Retinal pigment epithelial cell (primary cell): Measurements from ENCODE around the gene PGLYRP1.

Experiments
- DNase-seq: peaks from one replicate; pipeline ENCODE4 v3.0.0-alpha.2; 2010; ENCODE audit warnings: low read depth
- H3K4me3 ChIP-seq: 2 replicates; pipeline ENCODE4 v1.5.1; 2011; ENCODE audit warnings: mild to moderate bottlenecking, low read length, control low read depth, moderate library complexity
- CTCF ChIP-seq: conservative IDR thresholded peaks from 2 replicates; pipeline ENCODE4 v1.5.1; 2011; ENCODE audit warnings: low read depth, low read length, control low read depth, inconsistent platforms

PGLYRP1 gene

GRCh38 chr19:46063201-46063600 lies 40.3 kb upstream of the PGLYRP1 start:
- no peak overlapping the region for H3K4me3 ChIP-seq
- no peak for DNase-seq
- no peak for TF ChIP-seq CTCF

- H3K4me3 ChIP-seq, result no peak overlapping the region
- no peak for TF ChIP-seq CTCF
- no peak for DNase-seq
Observed at GRCh38 chr19:46060012-46060411, 37.2 kb upstream of the PGLYRP1 start.

- no peak for DNase-seq
- no peak overlapping the region for H3K4me3 ChIP-seq
- no peak for TF ChIP-seq CTCF
Observed at GRCh38 chr19:46058778-46059177, 35.9 kb upstream of the PGLYRP1 start.

GRCh38 chr19:46056536-46056935 lies 33.7 kb upstream of the PGLYRP1 start:
- DNase-seq, result no peak
- H3K4me3 ChIP-seq, result no peak overlapping the region
- no peak for TF ChIP-seq CTCF

GRCh38 chr19:46052896-46053295 lies 30.0 kb upstream of the PGLYRP1 start:
- TF ChIP-seq CTCF, result no peak
- DNase-seq, result no peak
- no peak overlapping the region for H3K4me3 ChIP-seq

- H3K4me3 ChIP-seq, result no peak overlapping the region
- DNase-seq, result no peak
- TF ChIP-seq CTCF, result no peak
Observed at GRCh38 chr19:46049597-46049996, 26.7 kb upstream of the PGLYRP1 start.

GRCh38 chr19:46043519-46043918 lies 20.7 kb upstream of the PGLYRP1 start:
- no peak for TF ChIP-seq CTCF
- no peak overlapping the region for H3K4me3 ChIP-seq
- DNase-seq, result no peak
